HG03139 (cell line): ENCODE measurements around the gene TLR8.
"Not testable (repeated sequence)": the region's sequence is repeated elsewhere in the genome, so short reads cannot be mapped to it uniquely, and the experiment has no call there.

Source experiments
- ATAC-seq: cut with Tn5 transposase; IDR thresholded peaks from one replicate; pipeline ENCODE4 v1.9.1; 2021; ENCODE audit not compliant: unreplicated experiment

The TLR8 gene

DNA sequence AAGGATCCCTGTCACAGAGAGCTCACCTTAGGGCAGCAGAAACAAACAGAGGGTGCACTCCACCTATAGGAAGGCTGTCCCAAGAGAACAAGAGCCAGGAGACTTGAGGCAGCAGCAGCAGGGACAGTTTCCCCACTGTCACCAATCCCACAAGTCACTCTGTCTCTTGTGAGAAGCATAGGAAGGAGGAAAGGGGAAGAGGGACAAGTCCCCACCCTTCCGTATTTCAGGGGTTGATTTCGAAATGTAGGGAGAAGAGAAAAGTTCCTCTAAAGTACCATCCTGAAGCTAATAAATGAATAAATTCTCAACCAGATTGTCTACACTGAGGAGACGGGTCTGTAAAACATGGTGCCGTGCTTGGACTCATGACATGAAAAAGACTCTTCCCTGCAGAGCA is 9.5 kb upstream of the TLR8 start:
- no peak for ATAC-seq

DNA sequence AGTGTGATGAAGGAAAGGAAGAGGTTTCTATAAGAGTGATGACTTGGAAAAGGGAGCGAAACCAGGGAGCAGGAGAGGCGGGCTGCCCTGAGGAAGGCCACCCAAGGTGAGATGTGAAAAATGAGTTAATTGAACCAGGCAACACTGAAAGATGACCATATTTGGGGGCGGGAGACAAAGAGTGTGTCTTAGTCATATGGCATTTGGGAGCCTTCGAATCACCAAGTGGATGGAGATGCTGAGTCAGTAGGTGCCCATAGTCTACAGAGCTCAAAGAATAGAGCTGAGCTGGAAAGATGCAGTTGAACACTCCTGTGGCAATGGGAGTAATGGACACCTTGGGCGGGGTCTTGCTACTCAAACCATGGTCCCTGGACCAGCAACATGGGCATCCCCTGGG is 8.3 kb upstream of the TLR8 start:
- ATAC-seq = no peak

DNA sequence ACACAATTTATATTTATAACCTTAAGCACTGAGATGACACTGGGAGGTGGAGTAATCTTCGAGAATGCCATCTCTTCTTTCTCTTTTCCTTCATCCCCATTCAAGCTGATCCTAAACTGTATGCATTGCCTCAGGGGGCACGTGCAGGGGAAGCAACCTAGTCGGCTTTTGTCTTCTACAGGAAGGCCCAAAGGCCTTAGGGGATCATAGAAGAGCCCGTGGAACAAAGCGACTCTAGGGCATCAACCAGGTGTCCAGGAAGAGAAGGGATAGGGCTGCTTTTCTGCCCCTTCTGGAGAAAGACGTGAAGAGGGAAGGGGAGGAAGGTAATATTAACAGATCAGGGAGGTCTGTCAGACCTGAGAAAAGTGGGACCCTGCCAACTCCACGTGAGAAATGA is 6.9 kb upstream of the TLR8 start:
- ATAC-seq = no peak

DNA sequence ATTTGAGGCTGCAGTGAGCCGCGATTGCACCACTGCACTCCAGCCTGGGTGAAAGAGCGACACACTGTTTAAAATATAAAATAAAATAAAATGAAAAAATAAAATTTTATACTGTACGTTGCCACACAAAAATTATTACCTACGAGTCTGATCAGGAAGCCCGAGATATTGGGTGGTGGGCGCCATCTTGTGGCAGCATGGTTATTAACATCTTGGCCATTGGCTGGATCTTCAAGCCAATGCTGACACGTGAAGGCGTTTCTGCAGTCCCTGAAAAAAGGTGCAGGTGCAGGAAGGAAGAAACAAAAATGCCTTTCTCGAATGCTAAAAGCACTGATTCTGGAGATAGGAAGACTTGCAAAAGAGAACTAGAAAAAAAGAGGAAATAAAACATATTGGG is 4.9 kb upstream of the TLR8 start:
- no peak for ATAC-seq

DNA sequence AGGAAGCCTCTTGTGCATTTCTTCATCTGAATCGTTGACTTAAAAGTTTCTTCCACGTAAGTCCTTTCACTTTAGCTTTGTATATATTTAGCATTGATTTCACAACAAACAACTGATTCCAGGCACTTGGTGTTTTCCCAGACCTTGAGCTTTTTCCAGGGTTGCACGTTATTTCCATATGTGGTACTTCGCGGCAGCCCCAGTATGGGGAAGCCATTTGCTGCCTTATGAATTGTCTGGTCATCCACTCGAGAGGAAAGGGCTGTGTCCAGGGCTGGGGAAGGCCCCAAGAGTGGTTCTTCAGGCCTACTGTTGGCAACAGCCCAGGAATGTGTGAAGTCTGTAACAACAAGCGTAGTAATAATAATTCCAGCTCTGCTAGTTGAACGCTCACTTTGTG is 2.8 kb upstream of the TLR8 start:
- no peak for ATAC-seq

DNA sequence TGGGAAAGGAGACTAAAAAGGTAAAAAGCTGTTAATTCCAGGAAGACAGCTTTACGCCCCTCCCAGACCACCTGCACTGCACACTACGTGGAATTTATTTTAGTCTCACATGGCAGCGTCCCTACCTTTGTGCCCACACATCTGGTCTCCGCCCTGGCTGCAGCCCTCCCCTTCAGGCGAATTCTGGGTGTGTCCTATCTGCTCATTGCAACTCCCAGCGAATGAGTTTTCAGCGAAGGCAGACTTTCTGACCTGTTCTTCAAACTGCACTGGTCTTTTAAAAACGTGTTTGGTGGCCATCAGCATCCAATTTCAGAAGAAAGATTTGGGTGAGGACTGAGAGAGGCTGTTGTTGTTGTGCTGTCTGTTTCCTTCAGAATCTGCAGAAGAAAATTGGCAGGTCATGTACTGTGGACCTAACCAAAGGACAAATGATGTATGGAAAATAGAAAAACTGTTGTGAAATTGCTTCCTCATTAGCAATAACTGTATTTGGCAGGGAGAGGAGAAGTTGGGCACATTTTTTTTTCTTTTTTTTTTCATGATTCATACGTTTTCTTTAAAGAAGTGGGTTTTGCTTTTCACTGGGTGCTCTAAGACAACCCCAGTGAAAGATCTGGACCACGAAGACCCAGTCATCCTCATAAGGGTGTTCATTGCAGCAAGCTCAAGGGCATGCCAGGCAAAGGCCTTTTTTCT is 4.2 kb downstream of the TLR8 start:
- ATAC-seq = no peak

DNA sequence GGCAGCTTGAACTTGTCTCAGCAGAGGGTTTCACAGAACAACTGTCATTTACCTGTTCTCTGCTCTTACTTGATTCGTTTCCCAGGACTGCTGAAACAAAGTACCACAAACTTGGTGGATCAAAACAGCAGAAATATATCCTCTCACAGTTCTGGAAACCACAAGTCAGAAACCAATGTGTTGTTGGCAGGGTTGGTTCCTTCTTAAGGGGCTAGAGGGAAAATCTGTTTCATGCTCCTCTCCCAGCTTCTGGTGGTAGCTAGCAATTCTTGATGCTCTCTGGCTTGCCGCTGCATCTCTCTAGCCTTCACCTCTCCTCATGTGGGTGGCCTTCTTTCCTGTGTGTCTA is 4.7 kb downstream of the TLR8 start:
- ATAC-seq = no peak

DNA sequence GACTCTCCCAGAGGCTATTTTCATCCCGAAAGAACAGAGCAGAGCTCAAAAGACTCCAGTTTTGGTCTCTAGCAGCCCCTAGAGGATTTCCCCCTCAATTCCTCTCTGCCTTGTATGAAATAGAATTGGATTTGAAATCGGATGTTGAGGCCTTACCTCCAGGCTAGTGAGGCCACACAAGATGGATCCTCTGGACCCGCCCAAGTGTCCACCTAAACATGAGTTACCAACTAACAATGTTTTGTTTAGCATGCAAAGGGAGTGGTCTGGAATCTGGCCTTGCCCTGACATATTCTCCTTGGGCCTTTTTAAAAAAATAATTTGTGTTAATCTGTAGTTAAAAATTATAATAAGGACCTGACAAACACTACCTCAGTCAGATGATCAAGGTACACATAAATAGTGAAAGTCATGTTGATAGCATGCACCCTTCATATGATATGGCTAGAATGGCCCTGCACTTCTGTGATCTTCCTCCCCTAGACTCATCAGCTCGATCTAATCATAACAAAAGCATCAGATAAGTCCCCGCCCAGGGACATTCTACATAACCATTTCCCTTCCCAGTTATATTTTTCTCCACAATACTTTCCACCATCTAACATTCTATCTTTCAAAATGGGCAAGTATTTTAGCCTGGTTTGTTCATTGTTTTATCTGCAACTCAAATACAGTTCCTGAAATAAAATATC is 6.5 kb downstream of the TLR8 start:
- ATAC-seq = no peak

DNA sequence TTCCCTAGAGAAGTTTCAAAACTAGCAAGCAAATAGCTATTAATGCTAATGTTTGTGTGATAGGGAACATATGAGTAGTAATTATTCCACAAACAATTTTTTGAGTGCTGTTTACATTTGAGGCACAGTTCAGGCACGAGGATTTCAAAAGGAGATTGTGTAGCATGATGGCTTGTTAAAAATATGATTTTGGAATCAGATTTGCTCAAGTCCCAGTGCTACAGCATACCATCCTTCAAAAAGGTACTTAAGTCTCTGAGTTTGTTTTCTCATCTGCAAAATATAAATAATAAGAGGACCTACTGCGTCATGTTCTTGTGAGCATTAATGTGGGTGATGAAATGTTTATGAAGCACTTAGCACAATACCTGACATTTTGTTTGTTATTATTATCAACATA is 11.3 kb downstream of the TLR8 start:
- no peak for ATAC-seq

DNA sequence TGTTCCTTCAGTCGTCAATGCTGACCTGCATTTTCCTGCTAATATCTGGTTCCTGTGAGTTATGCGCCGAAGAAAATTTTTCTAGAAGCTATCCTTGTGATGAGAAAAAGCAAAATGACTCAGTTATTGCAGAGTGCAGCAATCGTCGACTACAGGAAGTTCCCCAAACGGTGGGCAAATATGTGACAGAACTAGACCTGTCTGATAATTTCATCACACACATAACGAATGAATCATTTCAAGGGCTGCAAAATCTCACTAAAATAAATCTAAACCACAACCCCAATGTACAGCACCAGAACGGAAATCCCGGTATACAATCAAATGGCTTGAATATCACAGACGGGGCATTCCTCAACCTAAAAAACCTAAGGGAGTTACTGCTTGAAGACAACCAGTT is 12.6 kb downstream of the TLR8 start:
- no peak for ATAC-seq

DNA sequence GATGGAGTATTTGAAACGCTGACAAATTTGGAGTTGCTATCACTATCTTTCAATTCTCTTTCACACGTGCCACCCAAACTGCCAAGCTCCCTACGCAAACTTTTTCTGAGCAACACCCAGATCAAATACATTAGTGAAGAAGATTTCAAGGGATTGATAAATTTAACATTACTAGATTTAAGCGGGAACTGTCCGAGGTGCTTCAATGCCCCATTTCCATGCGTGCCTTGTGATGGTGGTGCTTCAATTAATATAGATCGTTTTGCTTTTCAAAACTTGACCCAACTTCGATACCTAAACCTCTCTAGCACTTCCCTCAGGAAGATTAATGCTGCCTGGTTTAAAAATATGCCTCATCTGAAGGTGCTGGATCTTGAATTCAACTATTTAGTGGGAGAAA is 13.2 kb downstream of the TLR8 start:
- ATAC-seq = no peak

DNA sequence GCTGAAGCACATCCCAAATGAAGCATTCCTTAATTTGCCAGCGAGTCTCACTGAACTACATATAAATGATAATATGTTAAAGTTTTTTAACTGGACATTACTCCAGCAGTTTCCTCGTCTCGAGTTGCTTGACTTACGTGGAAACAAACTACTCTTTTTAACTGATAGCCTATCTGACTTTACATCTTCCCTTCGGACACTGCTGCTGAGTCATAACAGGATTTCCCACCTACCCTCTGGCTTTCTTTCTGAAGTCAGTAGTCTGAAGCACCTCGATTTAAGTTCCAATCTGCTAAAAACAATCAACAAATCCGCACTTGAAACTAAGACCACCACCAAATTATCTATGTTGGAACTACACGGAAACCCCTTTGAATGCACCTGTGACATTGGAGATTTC is 14.6 kb downstream of the TLR8 start:
- no peak for ATAC-seq

DNA sequence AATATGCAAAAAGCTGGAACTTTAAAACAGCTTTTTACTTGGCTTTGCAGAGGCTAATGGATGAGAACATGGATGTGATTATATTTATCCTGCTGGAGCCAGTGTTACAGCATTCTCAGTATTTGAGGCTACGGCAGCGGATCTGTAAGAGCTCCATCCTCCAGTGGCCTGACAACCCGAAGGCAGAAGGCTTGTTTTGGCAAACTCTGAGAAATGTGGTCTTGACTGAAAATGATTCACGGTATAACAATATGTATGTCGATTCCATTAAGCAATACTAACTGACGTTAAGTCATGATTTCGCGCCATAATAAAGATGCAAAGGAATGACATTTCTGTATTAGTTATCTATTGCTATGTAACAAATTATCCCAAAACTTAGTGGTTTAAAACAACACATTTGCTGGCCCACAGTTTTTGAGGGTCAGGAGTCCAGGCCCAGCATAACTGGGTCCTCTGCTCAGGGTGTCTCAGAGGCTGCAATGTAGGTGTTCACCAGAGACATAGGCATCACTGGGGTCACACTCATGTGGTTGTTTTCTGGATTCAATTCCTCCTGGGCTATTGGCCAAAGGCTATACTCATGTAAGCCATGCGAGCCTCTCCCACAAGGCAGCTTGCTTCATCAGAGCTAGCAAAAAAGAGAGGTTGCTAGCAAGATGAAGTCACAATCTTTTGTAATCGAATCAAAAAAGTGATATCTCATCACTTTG is 15.6 kb downstream of the TLR8 start:
- no peak for ATAC-seq

DNA sequence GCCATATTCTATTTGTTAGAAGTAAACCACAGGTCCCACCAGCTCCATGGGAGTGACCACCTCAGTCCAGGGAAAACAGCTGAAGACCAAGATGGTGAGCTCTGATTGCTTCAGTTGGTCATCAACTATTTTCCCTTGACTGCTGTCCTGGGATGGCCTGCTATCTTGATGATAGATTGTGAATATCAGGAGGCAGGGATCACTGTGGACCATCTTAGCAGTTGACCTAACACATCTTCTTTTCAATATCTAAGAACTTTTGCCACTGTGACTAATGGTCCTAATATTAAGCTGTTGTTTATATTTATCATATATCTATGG is 16.1 kb downstream of the TLR8 start:
- no peak for ATAC-seq

DNA sequence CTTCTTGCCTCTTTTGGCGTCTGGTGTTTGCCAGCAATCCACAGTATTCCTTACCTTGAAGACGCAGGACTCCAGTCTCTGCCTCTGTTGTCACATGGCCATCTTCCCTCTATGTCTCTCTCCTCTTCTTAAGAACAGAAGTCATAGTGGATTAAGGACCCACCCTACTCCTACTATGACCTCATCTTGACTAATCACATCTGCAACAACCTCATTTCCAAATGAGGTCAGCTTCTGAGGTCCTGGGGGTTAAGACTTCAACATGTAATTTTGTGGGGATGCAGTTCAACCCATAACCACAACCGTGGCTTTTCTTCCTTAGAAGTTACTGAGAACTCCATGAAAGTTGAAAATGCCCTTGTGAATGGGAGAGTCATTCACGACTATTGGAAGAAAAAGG is 23.3 kb downstream of the TLR8 start:
- no peak for ATAC-seq

DNA sequence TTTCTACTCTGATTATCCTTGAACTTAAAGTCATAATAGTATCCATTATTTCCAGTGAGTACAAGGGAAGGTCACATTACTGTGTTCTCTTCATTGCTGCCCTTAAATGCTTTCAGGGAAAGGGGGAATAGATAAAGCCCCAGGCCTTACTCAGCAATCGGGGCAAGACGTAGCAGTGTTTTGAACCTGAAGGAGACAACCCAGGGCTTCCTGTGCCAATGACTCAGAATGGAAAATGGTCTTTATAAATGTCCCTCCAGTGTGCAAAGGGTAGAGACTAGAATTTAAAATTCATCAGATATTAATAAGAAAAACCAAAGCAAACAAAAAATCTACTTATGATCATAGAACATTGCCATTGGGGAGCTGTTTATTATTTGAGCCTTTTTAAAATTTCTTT is 23.7 kb downstream of the TLR8 start:
- ATAC-seq = no peak

DNA sequence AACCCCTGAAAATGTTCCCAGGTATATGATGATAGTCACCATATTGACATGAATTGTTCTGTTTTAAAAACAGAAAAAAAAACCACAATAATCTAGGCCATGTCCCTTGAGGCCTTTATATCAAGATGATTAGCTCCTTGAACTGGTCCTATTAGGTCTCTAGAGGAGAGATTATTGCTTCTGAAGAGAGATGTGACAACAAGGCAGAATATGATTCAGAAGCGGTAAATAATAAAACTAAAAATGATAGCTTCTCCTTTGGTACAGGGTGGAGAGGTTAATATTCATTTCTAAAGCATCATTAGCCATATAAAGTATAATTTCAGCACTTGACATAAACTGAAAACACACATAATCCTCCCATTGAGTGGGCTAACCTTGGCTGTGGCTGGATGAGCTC is 25.8 kb downstream of the TLR8 start:
- ATAC-seq = no peak

DNA sequence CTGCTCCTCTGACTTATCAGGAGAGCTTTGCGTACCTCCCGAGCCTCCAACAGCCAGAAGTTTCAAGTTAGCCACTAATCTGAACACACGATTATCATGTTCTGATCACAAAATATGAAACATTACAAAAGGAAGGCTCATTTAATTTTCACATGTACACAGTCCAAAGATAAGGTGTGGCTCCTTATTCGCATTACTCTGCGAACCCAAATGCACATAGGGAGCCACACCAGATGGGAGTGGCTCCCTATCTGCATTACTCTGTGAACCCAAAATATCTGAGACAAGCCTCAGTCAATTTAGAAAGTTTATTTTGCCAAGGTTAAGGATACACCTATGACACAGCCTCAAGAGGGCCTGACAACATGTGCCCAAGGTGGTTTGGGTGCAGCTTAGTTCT is 28.4 kb downstream of the TLR8 start:
- ATAC-seq = no peak

DNA sequence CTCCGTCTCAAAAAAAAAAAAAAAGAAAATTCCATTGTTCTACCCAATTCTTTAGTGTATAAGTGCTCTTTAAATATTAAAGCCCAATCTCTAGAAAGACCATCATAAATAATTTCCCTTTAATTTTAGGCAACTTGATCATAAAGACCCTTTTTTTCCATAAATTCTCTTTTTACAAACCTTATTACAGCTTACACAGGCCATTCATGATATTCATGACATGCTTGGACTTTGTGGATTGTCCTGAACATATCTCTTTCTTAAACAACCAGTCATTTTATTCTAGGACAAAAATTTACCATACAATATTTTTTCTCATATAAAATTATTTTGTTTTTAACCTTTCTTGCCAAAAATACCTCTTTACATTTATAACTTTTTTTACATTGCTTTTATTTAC is 30.5 kb downstream of the TLR8 start:
- ATAC-seq = no peak

DNA sequence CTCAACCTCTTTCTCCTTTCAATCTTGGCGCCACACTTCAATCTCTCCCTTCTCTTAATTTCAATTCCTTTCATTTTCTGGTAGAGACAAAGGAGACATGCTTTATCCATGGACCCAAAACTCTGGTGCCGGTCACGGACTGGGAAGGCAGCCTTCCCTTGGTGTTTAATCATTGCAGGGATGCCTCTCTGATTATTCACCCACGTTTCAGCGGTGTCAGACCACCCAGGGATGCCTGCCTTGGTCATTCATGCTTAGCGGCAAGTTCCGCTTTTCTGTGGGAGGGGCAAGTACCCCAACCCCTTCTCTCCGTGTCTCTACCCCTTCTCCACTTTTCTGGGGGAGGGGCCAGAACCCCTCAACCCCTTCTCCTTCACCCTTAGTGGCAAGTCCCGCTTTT is 34.1 kb downstream of the TLR8 start:
- ATAC-seq = not testable (repeated sequence)

DNA sequence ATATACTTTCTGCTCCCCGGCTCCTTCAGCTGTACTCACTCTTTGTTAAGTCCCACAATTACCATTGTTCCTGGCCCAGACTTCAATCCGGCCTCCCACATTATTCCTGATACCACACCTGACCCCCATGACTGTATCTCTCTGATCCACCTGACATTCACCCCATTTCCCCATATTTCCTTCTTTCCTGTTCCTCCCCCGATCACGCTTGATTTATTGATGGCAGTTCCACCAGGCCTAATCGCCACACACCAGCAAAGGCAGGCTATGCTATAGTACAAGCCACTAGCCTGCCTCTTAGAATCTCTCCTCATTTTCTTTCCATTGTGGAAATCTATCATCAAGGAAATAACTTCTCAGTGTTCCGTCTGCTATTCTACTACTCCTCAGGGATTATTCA is 37.2 kb downstream of the TLR8 start:
- ATAC-seq = not testable (repeated sequence)

DNA sequence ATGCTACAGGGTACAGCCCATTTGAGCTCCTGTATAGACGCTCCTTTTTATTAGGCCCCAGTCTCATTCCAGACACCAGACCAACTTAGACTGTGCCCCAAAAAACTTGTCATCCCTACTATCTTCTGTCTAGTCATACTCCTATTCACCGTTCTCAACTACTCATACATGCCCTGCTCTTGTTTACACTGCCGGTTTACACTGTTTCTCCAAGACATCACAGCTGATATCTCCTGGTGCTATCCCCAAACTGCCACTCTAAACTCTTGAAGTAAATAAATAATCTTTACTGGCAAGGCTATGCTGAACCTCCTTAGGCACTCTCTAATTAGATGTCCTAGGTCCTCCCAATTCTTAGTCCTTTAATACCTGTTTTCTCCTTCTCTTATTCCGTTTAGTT is 38.0 kb downstream of the TLR8 start:
- ATAC-seq = not testable (repeated sequence)

DNA sequence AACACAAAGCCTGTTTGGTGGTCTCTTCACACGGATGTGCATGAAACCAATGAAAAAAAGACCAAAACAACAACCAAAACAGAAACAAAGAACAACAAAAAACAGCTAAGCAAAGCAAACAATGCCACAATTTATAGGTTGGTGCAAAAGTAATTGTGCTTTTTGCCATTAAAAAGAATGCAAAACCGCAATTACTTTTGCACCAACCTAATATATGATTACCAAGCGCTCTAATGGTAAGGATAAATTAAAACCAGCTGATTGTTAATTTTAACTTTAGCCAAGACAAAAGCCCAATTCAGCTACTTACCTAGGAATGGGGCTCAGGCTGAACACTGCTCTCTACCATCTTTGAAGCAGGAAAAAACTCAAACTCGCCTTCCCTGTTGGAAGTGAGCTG is 39.1 kb downstream of the TLR8 start:
- no peak for ATAC-seq
